ENCODE measurements around the gene RGL1.
A peak's percentile ranks its signal among the peaks of the same experiment; 100 is the strongest.

RGL1 gene

DNA sequence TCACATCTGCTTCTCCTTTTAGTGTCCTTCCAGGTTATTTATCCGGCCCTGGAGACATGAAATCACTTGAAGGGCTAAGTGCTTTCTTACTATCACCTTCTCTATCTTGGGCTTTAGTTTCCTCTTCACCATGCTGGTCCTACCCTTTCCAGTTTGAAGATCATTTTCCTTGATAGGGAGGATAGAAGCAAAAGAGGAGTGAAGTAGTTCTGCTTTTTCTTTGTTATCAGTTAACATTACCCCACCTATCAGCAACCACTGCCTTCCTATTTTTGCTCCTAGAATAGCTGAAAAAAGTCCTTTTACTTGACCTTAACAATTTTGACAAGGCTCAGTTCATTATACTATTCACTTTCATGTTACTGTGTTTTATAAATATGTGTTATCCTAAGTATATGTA is 19.4 kb downstream of the RGL1 start:
- DNase-seq, result no peak

DNA sequence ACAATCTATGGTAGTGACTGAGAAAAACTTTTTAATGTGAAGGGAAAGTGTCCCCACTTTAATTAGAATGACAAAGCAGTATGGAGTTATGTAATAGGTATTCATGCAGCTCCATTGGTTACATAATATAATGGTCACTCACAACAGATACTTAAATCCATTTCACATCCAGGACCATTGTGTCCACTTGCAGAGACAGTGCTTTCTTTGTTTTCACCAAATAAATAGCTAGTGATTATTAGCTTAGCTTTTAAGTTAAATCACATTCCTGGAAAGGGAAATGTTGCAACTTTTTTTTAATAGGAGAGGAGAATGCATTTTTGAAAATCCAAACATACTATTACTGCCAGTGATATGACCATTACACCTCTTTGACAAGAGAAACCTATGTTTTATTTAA is 22.9 kb downstream of the RGL1 start:
- no peak for DNase-seq

DNA sequence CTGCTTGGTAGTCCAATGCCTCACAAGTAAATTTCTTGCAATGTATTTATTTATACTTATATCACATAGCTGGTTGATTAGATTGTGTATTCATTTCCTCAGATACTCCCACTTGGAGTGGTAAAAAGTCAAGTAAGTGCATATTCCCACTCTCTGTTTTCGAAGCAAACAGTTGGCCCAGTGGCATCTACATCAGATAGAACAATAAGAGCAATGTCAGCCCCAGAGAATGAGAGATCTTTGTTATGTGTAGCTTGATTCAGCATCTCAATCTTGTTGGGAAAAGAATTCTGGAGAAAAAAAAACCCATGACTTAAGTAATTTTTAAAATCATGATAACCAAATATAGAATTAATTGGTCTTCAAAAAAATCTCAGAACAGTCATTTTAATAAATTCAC is 25.5 kb downstream of the RGL1 start:
- DNase-seq, result no peak

DNA sequence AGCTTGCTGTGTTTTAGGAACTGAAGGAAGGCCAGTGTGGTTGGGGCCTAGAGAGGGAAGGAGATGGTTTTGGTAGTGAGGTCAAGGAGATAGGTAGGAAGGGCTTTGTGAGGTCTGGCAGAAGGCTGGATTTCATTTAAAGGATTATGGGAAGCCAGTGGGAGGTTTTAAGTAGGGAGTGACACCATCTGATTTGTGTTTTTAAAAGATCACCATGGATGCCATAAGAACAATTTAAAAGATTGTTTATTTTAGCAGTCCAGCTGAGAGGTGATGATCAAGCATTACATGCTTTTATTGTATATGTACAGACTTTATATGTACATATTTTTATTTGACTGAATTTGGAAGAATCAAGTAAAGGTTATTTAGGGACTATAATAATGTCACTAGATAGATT is 26.4 kb downstream of the RGL1 start:
- no peak for DNase-seq

DNA sequence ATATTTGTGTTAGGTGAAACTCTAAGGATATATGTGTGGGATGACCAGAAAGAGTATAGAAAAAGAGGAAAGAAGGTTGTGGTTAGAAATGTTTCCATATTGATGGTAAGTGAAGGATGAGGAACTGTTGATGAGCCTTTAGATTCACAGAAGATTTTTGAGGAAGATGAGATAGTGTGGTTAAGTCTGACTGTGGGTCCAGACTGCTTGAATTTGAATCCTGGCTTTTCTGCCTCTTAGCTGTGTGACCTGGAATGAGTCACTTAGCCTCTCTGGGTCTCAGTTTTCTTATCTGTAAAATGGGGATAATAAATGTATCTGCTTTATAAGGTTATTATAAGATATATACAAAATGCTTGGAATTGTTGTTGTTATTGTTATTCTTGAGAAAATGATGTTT is 27.5 kb downstream of the RGL1 start:
- no peak for DNase-seq

DNA sequence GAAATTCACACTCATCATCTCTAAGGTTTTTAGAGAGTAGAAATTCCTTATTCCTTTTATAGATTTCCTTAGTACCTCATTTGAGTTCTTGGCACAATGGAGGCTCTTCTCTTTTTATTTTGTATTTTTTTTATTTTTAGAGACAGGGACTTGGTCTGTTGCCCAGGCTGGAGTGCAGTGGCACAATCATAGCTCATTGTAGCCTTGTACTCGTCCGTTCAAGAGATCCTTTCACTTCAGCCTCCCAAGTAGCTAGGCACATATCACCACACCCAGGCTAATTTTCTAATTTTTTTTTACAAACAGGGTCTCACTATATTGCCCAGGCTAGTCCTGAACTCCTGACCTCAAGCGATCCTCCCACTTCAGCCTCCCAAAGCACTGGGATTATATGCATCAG is 29.6 kb downstream of the RGL1 start:
- DNase-seq, result no peak

DNA sequence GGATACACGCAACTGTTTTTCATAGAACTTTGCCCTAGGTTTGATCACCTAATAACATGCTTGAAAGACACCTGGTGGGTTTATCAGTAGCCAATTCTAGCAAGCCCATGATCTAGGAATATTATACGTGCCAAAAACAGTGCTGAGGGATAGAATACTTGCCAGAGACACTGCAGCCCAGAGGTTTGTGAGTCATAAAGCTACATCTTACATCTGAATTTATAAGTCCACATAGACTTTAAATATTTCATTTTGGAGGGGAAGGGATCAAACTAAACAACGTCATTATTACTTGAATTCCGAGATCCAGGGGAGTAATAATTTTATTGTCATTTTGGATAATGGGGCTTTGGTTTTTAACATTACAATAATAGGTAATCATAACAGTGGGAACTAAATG is 31.7 kb downstream of the RGL1 start:
- DNase-seq, result no peak

DNA sequence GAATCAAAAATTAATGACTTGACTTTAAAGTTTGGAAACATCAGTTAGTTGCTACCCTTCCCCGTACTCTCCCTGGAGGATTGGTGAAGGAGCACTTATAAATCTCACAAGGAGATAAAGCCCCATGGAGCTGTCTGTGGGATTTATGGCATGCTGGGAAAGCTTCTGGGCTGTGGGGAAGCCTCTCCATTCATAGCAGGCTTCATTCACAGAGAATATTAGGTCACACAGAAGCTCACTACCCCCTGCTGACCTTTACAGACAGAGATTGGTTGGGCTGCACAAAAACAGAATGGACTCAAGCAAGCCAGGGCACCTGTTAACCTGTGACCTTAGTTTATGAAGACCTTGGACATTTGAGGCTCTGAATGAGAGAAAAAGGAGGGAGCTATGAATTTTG is 32.1 kb downstream of the RGL1 start:
- DNase-seq, result no peak

DNA sequence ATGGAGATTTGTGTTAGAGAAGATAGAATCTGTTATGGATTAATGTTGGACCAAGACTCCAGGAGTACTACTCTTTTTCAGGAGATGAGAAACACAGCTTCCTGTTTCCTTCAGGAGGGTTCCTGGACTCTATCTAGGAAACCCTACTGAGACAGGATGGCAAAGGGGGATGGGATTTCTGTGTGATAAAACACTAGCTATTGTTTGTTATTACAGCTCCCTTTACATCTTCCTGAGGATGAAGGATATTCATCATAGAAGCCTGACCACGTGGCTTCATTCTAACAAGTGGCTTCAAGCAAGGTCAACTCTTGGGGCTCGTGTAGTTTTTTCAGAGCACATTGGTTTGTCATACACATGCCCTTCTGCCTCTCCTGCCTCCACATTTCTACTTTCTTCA is 33.3 kb downstream of the RGL1 start:
- DNase-seq, result no peak

DNA sequence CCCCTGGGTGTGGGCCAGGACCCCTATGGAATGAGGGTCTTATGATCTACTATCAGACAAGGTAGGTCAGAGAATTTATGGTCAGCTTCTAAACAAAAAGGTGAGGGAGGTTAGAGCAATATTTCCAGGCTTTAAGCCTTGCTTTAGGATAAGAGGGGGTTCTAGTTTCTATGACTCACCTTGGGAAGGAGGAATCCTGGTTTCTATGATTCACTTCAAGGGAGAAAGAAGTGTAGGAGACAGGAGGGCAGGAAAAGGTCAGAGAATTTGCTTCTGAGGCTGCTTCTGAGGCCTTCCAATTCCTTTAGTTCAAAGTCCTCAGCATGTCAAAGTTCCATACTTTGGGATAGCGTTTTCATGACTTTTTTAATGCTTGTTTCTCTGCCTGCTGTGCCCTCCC is 35.2 kb downstream of the RGL1 start:
- DNase-seq, result no peak

DNA sequence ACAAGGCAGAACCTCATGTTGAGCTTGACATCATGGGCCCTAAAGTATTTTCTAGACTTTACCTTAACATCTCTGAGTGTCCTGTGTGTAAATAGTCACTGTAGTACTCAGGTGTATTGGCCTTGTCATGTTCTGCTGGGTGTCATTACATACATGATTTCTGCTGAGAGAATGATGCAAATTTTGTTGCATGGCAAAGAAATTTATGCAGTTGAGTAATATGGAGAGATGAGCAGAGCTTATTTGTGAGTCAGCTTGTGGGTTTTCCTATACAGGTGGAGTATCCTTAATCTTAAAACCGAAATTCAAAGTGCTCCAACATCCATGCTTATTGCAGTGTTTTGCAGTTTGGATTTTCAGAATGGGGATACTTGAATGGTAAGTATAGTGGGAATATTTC is 36.6 kb downstream of the RGL1 start:
- DNase-seq, result peak; percentile 80

DNA sequence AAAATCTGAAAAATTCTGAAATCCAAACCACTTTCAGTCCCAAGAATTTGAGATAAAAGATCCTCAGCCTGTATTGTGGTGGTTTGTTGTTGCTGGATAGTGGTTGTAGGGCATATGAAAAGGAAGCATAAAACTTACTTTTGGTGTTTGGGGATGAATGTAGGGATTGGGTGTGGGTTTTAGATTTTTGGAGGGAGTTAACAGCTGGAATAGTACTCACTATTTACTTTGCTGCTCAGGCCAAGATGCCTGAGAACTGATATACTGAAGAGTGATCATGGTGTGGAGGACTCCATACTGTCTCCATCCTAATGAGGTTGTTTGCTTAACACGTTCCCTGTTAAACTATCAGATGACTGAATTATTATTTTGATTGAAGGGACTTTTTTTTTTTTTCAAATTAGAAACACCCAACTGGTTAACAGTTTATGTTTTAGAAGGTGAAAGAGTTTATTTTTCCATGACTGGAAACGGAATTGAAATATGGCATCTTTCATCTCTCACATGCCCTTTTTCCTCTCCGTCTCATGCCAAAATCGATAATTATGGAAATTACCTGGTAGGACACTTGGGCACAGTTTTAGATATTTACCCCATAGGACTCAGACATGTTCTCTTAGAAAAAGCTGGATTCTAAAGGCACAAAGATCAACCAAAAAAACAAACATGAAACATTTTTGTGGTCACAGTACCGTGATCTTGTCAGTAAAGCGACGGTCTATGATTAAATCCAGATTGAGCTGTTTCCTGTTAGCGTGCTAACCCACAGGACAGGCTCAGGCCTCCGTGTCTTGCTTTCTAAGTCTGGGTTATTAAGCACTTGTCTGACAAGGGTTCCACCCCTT is 37.3 kb downstream of the RGL1 start:
- DNase-seq, result peak; percentile 87

DNA sequence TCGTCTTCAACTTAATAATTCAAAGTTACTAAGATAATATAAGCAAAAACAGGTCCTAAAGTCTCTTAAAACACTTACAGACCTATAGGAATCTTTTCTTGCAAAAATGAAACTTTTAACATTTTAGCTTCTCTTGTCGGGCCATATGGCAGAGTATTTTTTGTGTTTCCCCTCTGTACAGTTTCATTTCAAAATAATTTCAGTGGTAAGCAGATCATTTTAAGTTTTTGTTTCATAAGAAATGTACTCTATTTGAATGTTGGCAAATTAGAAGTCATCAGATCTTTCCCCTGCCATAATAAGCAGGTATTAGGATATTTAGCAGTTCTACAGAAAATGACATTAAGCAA is 37.9 kb downstream of the RGL1 start:
- DNase-seq, result no peak

DNA sequence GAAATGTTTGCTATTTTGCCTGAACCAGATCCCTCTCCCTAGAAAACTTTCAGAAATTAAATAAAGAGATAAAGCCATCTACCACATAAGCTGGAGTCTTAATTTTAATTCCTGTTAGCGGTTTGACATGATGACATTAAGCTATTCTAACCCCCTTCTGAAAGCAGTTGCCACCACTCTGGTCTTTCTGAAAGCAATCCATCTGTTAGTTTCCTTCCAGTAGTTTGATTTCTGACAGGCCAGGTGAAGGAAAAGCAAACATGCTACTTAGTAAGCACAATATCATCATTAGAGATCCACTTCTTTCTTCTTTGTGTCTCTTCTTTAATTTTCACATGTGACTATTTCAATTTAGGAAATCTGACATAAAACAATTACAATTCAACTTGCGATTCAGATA is 39.9 kb downstream of the RGL1 start:
- DNase-seq, result no peak

DNA sequence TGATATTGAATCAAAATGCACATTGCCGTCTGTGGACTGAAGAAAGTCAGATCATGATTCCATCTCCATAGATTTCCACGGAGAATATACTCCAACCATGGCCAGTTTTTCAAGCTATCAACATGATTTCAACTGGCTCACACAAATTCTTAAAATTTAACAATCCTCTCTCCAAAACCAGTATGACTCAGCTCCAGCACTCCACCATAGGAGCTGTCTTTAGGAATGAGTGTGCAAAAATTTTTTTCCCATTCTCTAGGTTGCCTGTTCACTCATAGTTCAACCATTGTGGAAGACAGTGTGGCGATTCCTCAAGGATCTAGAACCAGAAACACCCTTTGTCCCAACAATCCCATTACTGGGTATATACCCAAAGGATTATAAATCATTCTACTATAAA is 40.8 kb downstream of the RGL1 start:
- peak; percentile 27 for DNase-seq

DNA sequence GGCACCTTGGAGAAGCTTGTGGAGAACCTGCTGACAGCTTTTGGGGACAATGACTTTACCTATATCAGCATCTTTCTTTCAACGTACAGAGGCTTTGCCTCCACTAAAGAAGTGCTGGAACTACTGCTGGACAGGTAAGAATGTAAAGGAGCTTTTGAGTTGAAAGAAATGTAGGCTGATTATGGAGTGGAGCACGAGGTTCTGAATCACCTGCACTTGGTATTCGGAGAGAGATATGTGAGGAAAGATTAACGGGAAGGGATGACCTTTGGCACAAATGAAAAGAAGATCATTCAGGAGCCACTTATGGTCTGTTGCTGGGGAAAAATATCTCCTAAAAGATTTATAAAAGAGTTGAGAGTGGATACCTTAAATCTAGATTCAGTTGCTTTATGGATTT is 42.7 kb downstream of the RGL1 start:
- no peak for DNase-seq

DNA sequence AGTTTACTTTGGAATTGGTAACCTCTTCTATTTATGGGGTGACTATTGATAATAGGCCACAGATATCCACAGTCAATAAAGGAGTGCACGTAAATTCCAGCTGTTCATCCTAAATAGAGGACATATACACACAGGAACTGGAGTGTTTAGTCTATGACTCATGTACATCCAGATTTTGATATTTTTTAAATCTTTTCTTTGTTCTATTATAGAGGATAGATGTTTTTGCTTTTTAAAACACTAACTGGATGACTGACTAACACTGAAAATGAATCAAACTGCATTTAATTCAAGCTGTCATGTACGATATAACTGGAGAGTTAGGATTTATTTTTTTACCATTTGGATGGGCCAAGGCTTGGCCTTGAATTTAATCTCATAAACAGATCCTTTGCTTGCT is 45.9 kb downstream of the RGL1 start:
- no peak for DNase-seq

DNA sequence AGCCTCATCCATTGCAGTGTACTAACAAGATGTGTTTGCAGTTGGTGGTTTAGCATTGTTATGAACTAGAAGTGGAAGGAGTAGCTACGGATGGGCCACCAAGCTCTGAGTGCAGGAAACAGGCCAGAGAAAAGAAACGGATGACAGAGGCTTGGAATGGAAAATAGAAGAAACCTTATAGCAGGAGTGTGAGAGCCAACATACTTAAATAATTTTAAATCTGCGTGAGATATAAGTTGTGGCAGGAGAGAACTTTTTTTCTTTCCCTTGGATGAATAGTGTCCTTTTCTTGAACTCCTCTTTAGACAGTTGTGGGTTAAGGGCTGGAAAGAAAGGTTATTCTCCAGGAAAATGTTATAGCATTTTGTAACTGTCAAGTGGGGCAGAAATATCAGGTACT is 54.2 kb downstream of the RGL1 start:
- no peak for DNase-seq

DNA sequence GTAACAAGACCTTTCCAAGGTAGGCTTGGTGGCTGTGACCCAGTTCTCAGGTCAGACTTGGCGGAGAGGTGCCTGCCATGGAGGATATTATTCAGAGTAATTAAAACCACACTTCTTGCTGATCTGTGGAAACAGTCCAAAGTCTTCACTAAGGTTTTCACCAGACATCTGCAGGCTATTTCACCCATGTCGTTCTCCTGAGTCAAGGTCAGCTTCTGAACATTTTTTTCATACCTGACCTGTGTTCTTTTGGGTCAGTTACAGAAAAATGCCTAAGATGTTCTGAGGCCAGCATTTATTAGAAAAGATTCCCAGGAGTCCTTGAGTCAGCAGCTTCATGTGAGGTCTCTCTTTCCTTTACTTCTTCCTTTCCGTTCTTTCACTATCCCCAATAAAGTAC is 54.9 kb downstream of the RGL1 start:
- DNase-seq, result no peak

DNA sequence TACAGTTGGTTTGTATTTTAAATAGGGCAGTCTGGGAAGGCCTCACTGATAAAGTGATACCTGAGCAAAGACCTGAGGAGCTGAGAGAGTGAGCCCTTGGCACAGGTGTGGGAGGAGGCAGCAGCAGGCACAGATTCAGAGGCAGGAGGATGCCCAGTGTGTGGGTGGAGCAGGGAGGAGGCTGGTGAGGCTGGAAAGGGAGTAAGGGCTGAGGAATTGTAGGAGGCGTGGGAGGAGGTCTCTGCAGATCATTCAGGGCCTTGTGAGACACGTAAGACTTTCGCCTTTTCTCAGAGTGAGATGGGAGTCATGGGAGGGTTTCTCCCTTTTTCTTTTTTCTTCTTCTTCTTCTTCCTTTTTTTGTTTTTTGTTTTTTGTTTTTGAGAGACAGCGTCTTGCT is 58.0 kb downstream of the RGL1 start:
- DNase-seq, result no peak

DNA sequence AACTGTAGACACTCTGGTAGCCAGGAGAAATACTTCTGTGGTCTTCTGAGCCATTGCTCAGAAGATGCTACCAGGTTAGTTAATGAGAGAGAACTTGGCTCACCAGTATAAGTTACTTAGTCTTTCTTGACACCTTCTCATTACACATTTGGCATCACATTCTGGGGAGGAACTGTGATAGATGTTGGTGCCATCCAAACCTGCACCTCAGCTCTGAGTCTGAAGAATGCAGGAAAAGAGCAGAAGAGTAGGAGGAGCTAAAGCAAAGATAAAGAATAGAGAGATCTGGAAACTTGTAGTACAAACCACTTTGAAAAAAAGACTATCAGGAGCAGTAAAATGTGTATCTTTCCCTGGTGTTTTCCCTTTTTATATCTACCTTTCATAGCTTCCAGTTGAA is 58.9 kb downstream of the RGL1 start:
- DNase-seq, result no peak

DNA sequence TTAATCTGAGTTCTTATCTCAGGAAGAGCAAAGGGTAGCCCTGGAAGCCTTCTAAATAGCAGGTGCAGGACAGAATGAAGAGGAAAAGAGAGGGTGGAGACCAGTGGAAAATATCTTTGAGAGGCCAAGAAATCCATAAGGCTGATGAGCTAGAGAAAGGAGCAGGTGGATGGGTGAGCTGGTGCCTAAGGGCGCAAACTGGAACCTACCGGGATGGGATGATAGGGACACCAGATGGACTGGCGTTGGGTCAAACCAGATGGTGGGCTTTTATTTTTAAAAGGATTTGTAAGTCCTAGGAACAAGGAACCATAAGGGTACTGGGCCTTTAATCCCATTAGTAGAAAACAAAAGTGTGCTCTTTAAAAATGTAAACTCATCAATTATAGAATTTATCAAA is 59.7 kb downstream of the RGL1 start:
- no peak for DNase-seq

DNA sequence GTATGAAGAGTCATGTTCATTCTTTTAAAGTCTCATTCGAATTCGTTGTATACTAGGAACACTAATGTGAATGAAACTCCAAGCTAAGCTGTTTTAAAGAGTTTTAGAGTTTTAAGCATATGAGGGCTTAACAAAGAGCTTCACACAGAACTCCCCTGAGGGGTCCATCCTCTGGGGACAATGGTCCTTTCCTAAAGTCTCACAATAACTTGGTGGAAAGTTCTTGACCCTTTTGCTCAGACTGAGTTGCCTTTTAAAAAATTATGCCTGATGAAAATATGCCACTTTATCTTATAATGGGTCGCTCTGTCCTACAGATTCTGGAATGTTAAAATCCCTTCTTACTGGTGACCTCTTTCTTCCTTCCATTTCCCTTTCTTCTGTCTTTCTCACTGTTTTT is 64.3 kb downstream of the RGL1 start:
- no peak for DNase-seq

DNA sequence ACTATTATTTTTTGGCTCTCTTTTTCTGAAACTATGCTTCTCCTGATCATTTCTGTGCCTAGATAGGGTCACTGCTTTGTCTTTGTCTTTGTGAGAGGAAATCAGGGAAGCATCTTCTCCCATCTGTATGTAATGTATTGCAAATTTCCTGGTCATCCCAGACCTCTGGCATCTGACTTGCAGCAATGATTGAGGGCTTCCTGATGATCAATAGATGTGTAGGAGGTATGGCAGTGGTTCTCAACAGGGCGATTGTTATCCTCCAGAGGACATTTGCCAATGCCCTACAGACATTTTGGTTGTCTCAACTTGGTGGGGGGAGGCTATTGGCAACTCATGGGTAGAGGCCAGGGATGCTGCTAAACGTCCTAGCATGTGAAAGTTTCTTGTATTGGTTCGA is 64.7 kb downstream of the RGL1 start:
- no peak for DNase-seq

DNA sequence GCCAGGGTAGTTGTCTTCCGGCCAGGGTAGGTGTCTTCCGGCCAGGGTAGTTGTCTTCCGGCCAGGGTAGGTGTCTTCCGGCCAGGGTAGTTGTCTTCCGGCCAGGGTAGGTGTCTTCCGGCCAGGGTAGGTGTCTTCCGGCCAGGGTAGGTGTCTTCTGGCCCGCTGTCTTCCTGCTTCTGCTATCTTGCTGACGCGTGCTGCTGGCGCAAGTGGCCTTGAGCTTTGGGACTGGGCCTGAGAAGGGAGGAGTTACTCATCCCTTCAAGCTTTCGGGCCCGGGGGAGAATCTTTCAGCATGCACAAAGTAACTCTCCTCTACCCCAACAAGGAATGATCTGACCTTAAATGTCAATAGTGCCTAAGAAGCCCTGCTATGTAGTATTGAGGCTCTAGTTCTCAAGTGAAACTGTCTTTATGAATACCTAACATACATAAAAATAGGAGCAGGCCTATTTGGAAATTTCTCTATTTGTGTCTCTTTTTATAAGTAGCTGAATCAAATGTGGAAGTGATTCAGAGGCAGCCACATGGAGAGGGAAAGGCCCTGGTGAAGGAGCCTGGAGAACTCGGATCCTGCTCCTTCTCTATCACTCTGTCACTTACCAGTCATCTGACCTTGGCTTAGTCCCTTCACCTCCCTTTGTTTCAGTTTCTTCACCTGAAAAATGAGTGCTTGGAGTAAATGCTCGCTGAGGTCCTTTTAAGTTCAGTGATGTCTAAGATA is 65.6 kb downstream of the RGL1 start:
- DNase-seq, result no peak
